H1 (cell line): Measurements from ENCODE around the gene CCR1.

Experiments
- BACH1 ChIP-seq: IDR thresholded peaks from 2 replicates; pipeline ENCODE4 v1.6.1; 2012; ENCODE audit warnings: low read length, improper control_type of control experiment
- EP300 ChIP-seq, 2 experiments: IDR thresholded peaks; 1 replicate in 1 of 2; 2 replicates in 1 of 2; pipeline ENCODE4 v1.6.1; 2011 to 2012; ENCODE audit warnings: low read depth in 2 of 2, low read length in 2 of 2, mild to moderate bottlenecking in 2 of 2, borderline replicate concordance in 1 of 2, inconsistent platforms in 1 of 2, moderate library complexity in 1 of 2
- EZH2 ChIP-seq: fragments of 200-600 bp; sonication (generic); IDR thresholded peaks from 2 replicates; pipeline ENCODE4 v1.7.1; 2012; ENCODE audit warnings: low read depth, mild to moderate bottlenecking, moderate library complexity, low read length, inconsistent platforms; ENCODE audit not compliant: severe bottlenecking
- MAFK ChIP-seq: IDR thresholded peaks from 2 replicates; pipeline ENCODE4 v1.6.1; 2012; ENCODE audit warnings: low read depth, mild to moderate bottlenecking, improper control_type of control experiment, low read length
- POLR2A ChIP-seq, 2 experiments: IDR thresholded peaks; 1 replicate in 1 of 2; 2 replicates in 1 of 2; pipeline ENCODE4 v1.6.1; 2011; ENCODE audit warnings: low read depth in 2 of 2, low read length in 2 of 2, mild to moderate bottlenecking in 2 of 2; ENCODE audit errors: control extremely low read depth in 1 of 2
- RAD21 ChIP-seq, 2 experiments: IDR thresholded peaks in 1 of 2; conservative IDR thresholded peaks in 1 of 2; 2 replicates each; pipeline ENCODE4 v1.6.1; 2011; ENCODE audit warnings: low read depth in 2 of 2, low read length in 2 of 2, improper control_type of control experiment in 1 of 2, inconsistent platforms in 1 of 2, mild to moderate bottlenecking in 1 of 2, moderate library complexity in 1 of 2
- SIN3A ChIP-seq, 2 experiments: IDR thresholded peaks in 1 of 2; conservative IDR thresholded peaks in 1 of 2; 2 replicates each; pipeline ENCODE4 v1.6.1; 2011 to 2012; ENCODE audit warnings: low read length in 2 of 2, improper control_type of control experiment in 1 of 2, low read depth in 1 of 2, mild to moderate bottlenecking in 1 of 2
- SIX5 ChIP-seq: IDR thresholded peaks from 2 replicates; pipeline ENCODE4 v1.6.1; 2011; ENCODE audit warnings: mild to moderate bottlenecking, low read depth, low read length
- SP1 ChIP-seq: IDR thresholded peaks from 2 replicates; pipeline ENCODE4 v1.6.1; 2011; ENCODE audit warnings: low read depth, low read length
- SP2 ChIP-seq: IDR thresholded peaks from 2 replicates; pipeline ENCODE4 v1.6.1; 2012; ENCODE audit warnings: mild to moderate bottlenecking, low read length, inconsistent platforms
- TAF1 ChIP-seq: IDR thresholded peaks from 2 replicates; pipeline ENCODE4 v1.6.1; 2011; ENCODE audit warnings: mild to moderate bottlenecking, low read depth, low read length
- TBP ChIP-seq: IDR thresholded peaks from 2 replicates; pipeline ENCODE4 v1.6.1; 2011; ENCODE audit warnings: low read depth, low read length, improper control_type of control experiment
- TCF12 ChIP-seq: IDR thresholded peaks from 2 replicates; pipeline ENCODE4 v1.6.1; 2011; ENCODE audit warnings: low read depth, mild to moderate bottlenecking, low read length
- TF ChIP-seq, protein P1 (sequence below), 3 experiments: IDR thresholded peaks; 1 replicate in 2 of 3; 2 replicates in 1 of 3; pipeline versions ENCODE4 v1.5.1 to v1.6.1; 2011; ENCODE audit warnings: low read length in 3 of 3, mild to moderate bottlenecking in 3 of 3, inconsistent platforms in 2 of 3, low read depth in 1 of 3, moderate library complexity in 1 of 3; ENCODE audit not compliant: insufficient read depth in 1 of 3; ENCODE audit errors: control extremely low read depth in 1 of 3

GRCh38 chr3:46188708-46189107 lies 19.4 kb downstream of the CCR1 start:
- TF ChIP-seq EZH2 (no peak), RAD21 (IDR thresholded peaks at IDR 0.05 in 1 of 2, conservative IDR thresholded peaks at IDR 0.05 in 1 of 2; ENCODE audit: low read depth in 2 of 2, low read length in 2 of 2) (no peak), EP300 (IDR thresholded peaks at IDR 0.05; ENCODE audit: borderline replicate concordance in 1 of 2, low read depth in 2 of 2, low read length in 2 of 2) (no peak), MAFK (no peak), POLR2A (IDR thresholded peaks at IDR 0.05; ENCODE audit: control extremely low read depth in 1 of 2, low read depth in 2 of 2, low read length in 2 of 2) (no peak), SIX5 (no peak), SP2 (no peak), SIN3A (conservative IDR thresholded peaks at IDR 0.05 in 1 of 2, IDR thresholded peaks at IDR 0.05 in 1 of 2; ENCODE audit: low read depth in 1 of 2, low read length in 2 of 2) (no peak), SP1 (no peak), BACH1 (no peak), TBP (no peak), TCF12 (no peak), TAF1 (no peak)
- TF ChIP-seq, protein P1, sequence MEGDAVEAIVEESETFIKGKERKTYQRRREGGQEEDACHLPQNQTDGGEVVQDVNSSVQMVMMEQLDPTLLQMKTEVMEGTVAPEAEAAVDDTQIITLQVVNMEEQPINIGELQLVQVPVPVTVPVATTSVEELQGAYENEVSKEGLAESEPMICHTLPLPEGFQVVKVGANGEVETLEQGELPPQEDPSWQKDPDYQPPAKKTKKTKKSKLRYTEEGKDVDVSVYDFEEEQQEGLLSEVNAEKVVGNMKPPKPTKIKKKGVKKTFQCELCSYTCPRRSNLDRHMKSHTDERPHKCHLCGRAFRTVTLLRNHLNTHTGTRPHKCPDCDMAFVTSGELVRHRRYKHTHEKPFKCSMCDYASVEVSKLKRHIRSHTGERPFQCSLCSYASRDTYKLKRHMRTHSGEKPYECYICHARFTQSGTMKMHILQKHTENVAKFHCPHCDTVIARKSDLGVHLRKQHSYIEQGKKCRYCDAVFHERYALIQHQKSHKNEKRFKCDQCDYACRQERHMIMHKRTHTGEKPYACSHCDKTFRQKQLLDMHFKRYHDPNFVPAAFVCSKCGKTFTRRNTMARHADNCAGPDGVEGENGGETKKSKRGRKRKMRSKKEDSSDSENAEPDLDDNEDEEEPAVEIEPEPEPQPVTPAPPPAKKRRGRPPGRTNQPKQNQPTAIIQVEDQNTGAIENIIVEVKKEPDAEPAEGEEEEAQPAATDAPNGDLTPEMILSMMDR (IDR thresholded peaks at IDR 0.05; ENCODE audit: control extremely low read depth in 1 of 3, insufficient read depth in 1 of 3, low read depth in 1 of 3, low read length in 3 of 3), result no peak
